K562 (cell line): ENCODE results near the gene SORCS2. TPM values are rescaled to one million over a fixed set of nuclear protein-coding genes. Genes with fewer than 3 reads are reported as not detected.

Experiments
- ATAC-seq: fragments of 200-7000 bp; cut with Tn5 transposase; 3 replicates; pipeline ENCODE4 v1.9.1; 2020; ENCODE audit warnings: moderate library complexity
- BruUV-seq: library from RNA; stranded (reverse); fragments of 400-500 nt; replicated peaks from 2 replicates; lab custom pipeline; 2021; lab: Mats Ljungman, UMichigan
- CTCF ChIA-PET: fragments of 300-600 bp; formaldehyde crosslinking; extraction: SDS; loops from one replicate; lab custom pipeline; 2021; ENCODE audit warnings: low intra/inter-chr PET ratio; lab: Yijun Ruan, JAX
- POLR2A ChIA-PET: fragments of 300-600, 350-650 bp; sonication (Branson Sonifier 250); formaldehyde crosslinking; extraction: SDS; loops from one replicate; lab custom pipeline; 2021; ENCODE audit warnings: antibody characterized with exemption, inconsistent platforms; lab: Yijun Ruan, JAX
- DNase-seq, 4 experiments: peaks; one replicate each; pipeline versions ENCODE4 v3.0.0 to v3.0.0-alpha.2; 2011 to 2018; ENCODE audit warnings: low spot score in 3 of 4, mixed read lengths in 3 of 4; ENCODE audit errors: extremely low read depth in 1 of 4
- FAIRE-seq: peaks from 2 replicates; lab custom pipeline; 2011; peaks lifted over from hg19 to GRCh38; lab: Jason Lieb, UNC
- H2AFZ ChIP-seq: 2 replicates; pipeline ENCODE4 v1.6.0; 2011; ENCODE audit warnings: low read depth, low read length, control low read depth, inconsistent platforms
- H3K27ac ChIP-seq: fragments of 200-600 bp; 3 replicates; pipeline ENCODE4 v1.8.0; 2011; ENCODE audit warnings: low read depth, mild to moderate bottlenecking, control low read depth, inconsistent platforms, low read length, moderate library complexity, mixed read lengths; ENCODE audit errors: extremely low read depth
- H3K27me3 ChIP-seq, 2 experiments: fragments of 300-600 bp in 1 of 2; 2 replicates in 1 of 2; 3 replicates in 1 of 2; pipeline versions ENCODE4 v1.6.0 to v1.8.0; 2011; ENCODE audit warnings: inconsistent platforms in 2 of 2, low read length in 2 of 2, mild to moderate bottlenecking in 1 of 2, mixed read lengths in 1 of 2, moderate library complexity in 1 of 2; ENCODE audit not compliant: control insufficient read depth in 2 of 2, insufficient read depth in 2 of 2
- H3K36me3 ChIP-seq: fragments of 300-600 bp; 3 replicates; pipeline ENCODE4 v1.8.0; 2011; ENCODE audit warnings: mild to moderate bottlenecking, low read length, inconsistent platforms; ENCODE audit not compliant: control insufficient read depth, insufficient read depth
- H3K4me1 ChIP-seq, 2 experiments: fragments of 200-600 bp in 1 of 2; replicated peaks in 1 of 2; 2 replicates in 1 of 2; 3 replicates in 1 of 2; pipeline versions ENCODE4 v1.5.1 to v1.8.0; 2011; ENCODE audit warnings: inconsistent platforms in 2 of 2, low read length in 2 of 2, mild to moderate bottlenecking in 1 of 2, mixed read lengths in 1 of 2, moderate library complexity in 1 of 2; ENCODE audit not compliant: control insufficient read depth in 2 of 2, insufficient read depth in 2 of 2
- H3K4me2 ChIP-seq: 2 replicates; pipeline ENCODE4 v1.6.1; 2011; ENCODE audit warnings: low read length, control low read depth, inconsistent platforms, mixed read lengths; ENCODE audit not compliant: insufficient read depth
- H3K4me3 ChIP-seq: fragments of 200-600 bp; sonication (generic), shearing (Covaris generic); 2 replicates; pipeline ENCODE4 v1.5.1; 2016; ENCODE audit warnings: control low read depth, inconsistent platforms
- H3K79me2 ChIP-seq: fragments of 200-600 bp; 3 replicates; pipeline ENCODE4 v1.8.0; 2011; ENCODE audit warnings: low read length, inconsistent platforms; ENCODE audit not compliant: control insufficient read depth, insufficient read depth
- H3K9ac ChIP-seq, 2 experiments: 2 replicates each; pipeline versions ENCODE4 v1.6.0 to v1.6.1; 2011; ENCODE audit warnings: low read depth in 2 of 2, low read length in 2 of 2, control low read depth in 1 of 2, inconsistent platforms in 1 of 2, mild to moderate bottlenecking in 1 of 2, mixed read lengths in 1 of 2; ENCODE audit not compliant: insufficient read depth in 1 of 2
- H3K9me1 ChIP-seq: one replicate; pipeline ENCODE4 v1.6.0; 2011; ENCODE audit warnings: inconsistent platforms, mild to moderate bottlenecking, low read length, moderate library complexity; ENCODE audit not compliant: control insufficient read depth, insufficient read depth
- H3K9me3 ChIP-seq: replicated peaks from 2 replicates; pipeline ENCODE4 v1.5.1; 2011; ENCODE audit warnings: low read depth, low read length, inconsistent platforms; ENCODE audit not compliant: control insufficient read depth, insufficient read depth
- H4K20me1 ChIP-seq: replicated peaks from 2 replicates; pipeline ENCODE4 v1.6.1; 2011; ENCODE audit warnings: low read length, inconsistent platforms, mixed read lengths; ENCODE audit not compliant: control insufficient read depth, insufficient read depth
- ARID4B ChIP-seq: sonication (generic); formaldehyde crosslinking; IDR thresholded peaks from 2 replicates; pipeline ENCODE4 v1.8.0; 2022; ENCODE audit warnings: mild to moderate bottlenecking, missing genetic modification reagents
- BHLHE40 ChIP-seq: IDR thresholded peaks from 2 replicates; pipeline ENCODE4 v1.6.1; 2011; ENCODE audit warnings: low read length, improper control_type of control experiment
- HMG20B ChIP-seq: fragments of 250-450 bp; sonication (Bioruptor Pico); IDR thresholded peaks from 2 replicates; pipeline ENCODE4 v1.5.0; 2021; ENCODE audit warnings: mild to moderate bottlenecking
- KLF6 ChIP-seq: fragments of 250-450 bp; sonication (Bioruptor Pico); IDR thresholded peaks from 2 replicates; pipeline ENCODE4 v1.4.0; 2020; ENCODE audit warnings: mild to moderate bottlenecking, moderate library complexity, borderline replicate concordance
- NRF1 ChIP-seq, 2 experiments: fragments of 450-650 bp; IDR thresholded peaks in 1 of 2; conservative IDR thresholded peaks in 1 of 2; 2 replicates each; pipeline ENCODE4 v1.6.1; 2014; ENCODE audit warnings: mild to moderate bottlenecking in 2 of 2
- U2AF2 ChIP-seq: fragments of 200-400 bp; formaldehyde crosslinking; optimal IDR thresholded peaks from 2 replicates; pipeline ENCODE3; 2017; ENCODE audit warnings: low read depth, mild to moderate bottlenecking, low read length
- ZNF384 ChIP-seq: IDR thresholded peaks from 2 replicates; pipeline ENCODE4 v1.6.1; 2012; ENCODE audit warnings: low read depth, low read length, improper control_type of control experiment
- ZNF561 ChIP-seq: fragments of 450-650 bp; formaldehyde crosslinking; conservative IDR thresholded peaks from 2 replicates; pipeline ENCODE4 v1.4.0; 2020; ENCODE audit warnings: mild to moderate bottlenecking, moderate library complexity
- ZNF780A ChIP-seq: fragments of 250-450 bp; sonication (Bioruptor Pico); IDR thresholded peaks from 2 replicates; pipeline ENCODE4 v1.5.0; 2021; ENCODE audit warnings: mild to moderate bottlenecking
- WGBS: fragments of 100-300 bp; shearing (Covaris generic); methylation state at CpG from one replicate; pipeline ENCODE4 v1.1.6; 2016; ENCODE audit warnings: low coverage, mixed read lengths; ENCODE audit not compliant: insufficient coverage; ENCODE audit errors: missing lambda C conversion rate; 5-methylcytosine and 5-hydroxymethylcytosine counted together
- in situ Hi-C: fragments of 300-500 bp; cut with MboI; formaldehyde crosslinking; loops from 4 replicates; pipeline ENCODE4 v1.15.0; 2018; ENCODE audit warnings: inconsistent platforms, mixed read lengths
- intact Hi-C: fragments of 100-400 bp; cut with micrococcal nuclease; formaldehyde crosslinking; loops from 2 replicates; pipeline ENCODE4 v1.14.2; 2022
- polyA plus RNA-seq, 8 experiments: library from polyadenylated mRNA; depleted of rRNA in 4 of 8; stranded (reverse) in 5 of 8; unstranded in 3 of 8; fragments of >200 nt; fragmentation: Nextera tagmentation in 2 of 8; fragmentation: Illumina TruSeq in 1 of 8; extraction: Ambion mirVana in 2 of 8; extraction: Trizol in 1 of 8; gene quantifications; 2 replicates each; pipeline versions ENCODE4 v1.2.1 to v1.2.3, GENCODE V29; 2011 to 2014; ENCODE audit warnings: inconsistent platforms in 1 of 8, missing spikeins in 1 of 8
- total RNA-seq, 7 experiments: library from RNA; depleted of rRNA in 6 of 7; stranded (reverse); fragments of >200 nt in 6 of 7; fragmentation: Illumina TruSeq in 2 of 7; extraction: Trizol in 2 of 7; gene quantifications; 2 replicates each; pipeline versions ENCODE4 v1.2.1 to v1.2.3, GENCODE V29; 2011 to 2021; ENCODE audit warnings: low replicate concordance in 1 of 7
- TF ChIP-seq, protein P1 (sequence below): sonication (generic); formaldehyde crosslinking; IDR thresholded peaks from 2 replicates; pipeline ENCODE4 v1.8.1; 2023; ENCODE audit warnings: mild to moderate bottlenecking, missing genetic modification reagents

SORCS2 gene
- total and polyA plus RNA-seq, 9 of the 15 experiments (the other 6 are each of a cell fraction or from before 2014, with no cell fraction given), result not detected

DNA sequence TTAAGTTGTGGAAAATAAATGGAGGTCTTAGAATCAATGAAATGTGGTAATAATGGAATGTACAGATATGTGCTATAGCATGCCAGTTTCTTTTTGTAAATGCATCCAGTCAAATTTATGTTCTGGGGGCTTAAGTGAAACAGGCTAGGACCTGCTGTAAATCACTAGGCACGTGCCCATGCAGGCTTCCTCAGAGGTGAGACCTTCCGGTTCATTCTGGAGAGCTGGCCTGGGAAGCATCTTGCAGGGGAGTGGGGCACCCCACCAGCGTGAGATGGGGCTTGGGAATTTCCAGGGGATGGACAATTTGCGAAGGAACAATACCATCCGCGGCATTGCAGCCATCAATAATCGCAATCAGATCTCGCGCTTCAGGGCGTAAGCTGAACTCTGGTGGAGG is 80.1 kb downstream of the SORCS2 start (continued):
- TF ChIP-seq ARID4B (CRISPR knock-in tag), result no peak
- no peak for TF ChIP-seq ZNF384
- TF ChIP-seq KLF6, result no peak

DNA sequence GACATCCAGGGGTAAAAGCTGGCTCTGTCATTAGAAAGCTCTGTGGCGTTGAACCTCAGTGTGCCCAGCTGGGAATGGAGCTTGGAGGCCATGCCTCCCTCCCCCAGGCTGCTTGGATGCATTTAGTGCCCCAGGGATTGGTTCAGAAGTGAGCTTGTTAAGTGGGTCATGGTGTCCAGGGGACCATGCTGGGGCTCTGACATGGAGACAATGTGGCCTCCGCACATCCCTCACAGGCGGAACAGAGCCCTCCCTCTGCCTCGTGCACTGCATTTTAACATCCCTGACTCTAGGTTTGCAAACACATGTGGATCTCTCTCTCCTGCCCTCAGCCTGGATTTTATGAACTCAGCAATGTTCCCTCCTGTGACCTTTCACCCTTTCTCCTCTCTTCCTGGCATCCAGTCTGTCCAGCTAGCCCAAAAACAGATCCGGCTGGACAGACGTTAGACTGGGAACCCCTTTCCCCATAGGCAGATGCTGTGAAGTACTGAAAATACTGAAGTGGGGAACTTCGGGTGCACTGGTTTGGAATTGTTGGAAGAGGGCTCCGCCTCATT is 81.5 kb downstream of the SORCS2 start:
- CTCF ChIA-PET, result no interaction called here
- in situ Hi-C loops, result no loop called here
- intact Hi-C loops, result no loop called here
- H3K4me2 ChIP-seq, result no peak overlapping the region
- H3K9me1 ChIP-seq, result no peaks in the 10 kb centered on the region
- peaks cover 9 to 77% of the 10 kb centered on the region in 2 experiments; a peak in 3 of 5 replicates for H3K27me3 ChIP-seq
- no peak overlapping the region for H2AFZ ChIP-seq
- H3K4me3 ChIP-seq, result no peak overlapping the region
- no peak overlapping the region for H3K9ac ChIP-seq
- H3K36me3 ChIP-seq, result no peaks in the 10 kb centered on the region
- peaks cover 5% of the 10 kb centered on the region; the same call in 1 of the 2 replicates for H4K20me1 ChIP-seq
- H3K27ac ChIP-seq, result no peak overlapping the region
- TF ChIP-seq BHLHE40 (no peak), NRF1 (conservative IDR thresholded peaks at IDR 0.05 in 1 of 2, IDR thresholded peaks at IDR 0.05 in 1 of 2) (no peak), U2AF2 (no peak), ZNF780A (CRISPR knock-in tag) (no peak), ZNF561 (CRISPR knock-in tag) (no peak), HMG20B (CRISPR knock-in tag) (no peak)
- TF ChIP-seq, protein P1, sequence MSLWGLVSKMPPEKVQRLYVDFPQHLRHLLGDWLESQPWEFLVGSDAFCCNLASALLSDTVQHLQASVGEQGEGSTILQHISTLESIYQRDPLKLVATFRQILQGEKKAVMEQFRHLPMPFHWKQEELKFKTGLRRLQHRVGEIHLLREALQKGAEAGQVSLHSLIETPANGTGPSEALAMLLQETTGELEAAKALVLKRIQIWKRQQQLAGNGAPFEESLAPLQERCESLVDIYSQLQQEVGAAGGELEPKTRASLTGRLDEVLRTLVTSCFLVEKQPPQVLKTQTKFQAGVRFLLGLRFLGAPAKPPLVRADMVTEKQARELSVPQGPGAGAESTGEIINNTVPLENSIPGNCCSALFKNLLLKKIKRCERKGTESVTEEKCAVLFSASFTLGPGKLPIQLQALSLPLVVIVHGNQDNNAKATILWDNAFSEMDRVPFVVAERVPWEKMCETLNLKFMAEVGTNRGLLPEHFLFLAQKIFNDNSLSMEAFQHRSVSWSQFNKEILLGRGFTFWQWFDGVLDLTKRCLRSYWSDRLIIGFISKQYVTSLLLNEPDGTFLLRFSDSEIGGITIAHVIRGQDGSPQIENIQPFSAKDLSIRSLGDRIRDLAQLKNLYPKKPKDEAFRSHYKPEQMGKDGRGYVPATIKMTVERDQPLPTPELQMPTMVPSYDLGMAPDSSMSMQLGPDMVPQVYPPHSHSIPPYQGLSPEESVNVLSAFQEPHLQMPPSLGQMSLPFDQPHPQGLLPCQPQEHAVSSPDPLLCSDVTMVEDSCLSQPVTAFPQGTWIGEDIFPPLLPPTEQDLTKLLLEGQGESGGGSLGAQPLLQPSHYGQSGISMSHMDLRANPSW, result no peak
- ATAC-seq (no peak), FAIRE-seq (no peak), DNase-seq (no peak)
- 0% methylated on average over 8 of the region's 8 CpGs for WGBS
- no TSS peak for BruUV-seq
- H3K79me2 ChIP-seq, result no peaks in the 10 kb centered on the region
- no peaks in the 10 kb centered on the region for H3K9me3 ChIP-seq
- H3K4me1 ChIP-seq, result no peaks in the 10 kb centered on the region
- POLR2A ChIA-PET, result interaction anchor here (0.6 to 0.7 kb wide), 3 partner anchors 26 to 301 kb away, joined by 3 to 4 read pairs (median 3); no protein-coding TSS in a partner anchor
